C4-2B (cell line): Measurements from ENCODE around the gene TMEM125.

Experiments used
- H3K27ac ChIP-seq: fragments of 450-650 bp; 2 replicates; pipeline ENCODE4 v1.5.1; 2017
- ZFX ChIP-seq: fragments of 450-650 bp; IDR thresholded peaks from 2 replicates; pipeline ENCODE4 v1.6.1; 2017
- TF ChIP-seq, protein P1 (sequence below): fragments of 450-650 bp; conservative IDR thresholded peaks from 2 replicates; pipeline ENCODE4 v1.5.1; 2017; ENCODE audit warnings: mild to moderate bottlenecking

The TMEM125 gene

GRCh38 chr1:43315481-43315880, 45.7 kb downstream of the TMEM125 start:
- no peak overlapping the region for H3K27ac ChIP-seq
- TF ChIP-seq ZFX, result no peak
- TF ChIP-seq, protein P1, sequence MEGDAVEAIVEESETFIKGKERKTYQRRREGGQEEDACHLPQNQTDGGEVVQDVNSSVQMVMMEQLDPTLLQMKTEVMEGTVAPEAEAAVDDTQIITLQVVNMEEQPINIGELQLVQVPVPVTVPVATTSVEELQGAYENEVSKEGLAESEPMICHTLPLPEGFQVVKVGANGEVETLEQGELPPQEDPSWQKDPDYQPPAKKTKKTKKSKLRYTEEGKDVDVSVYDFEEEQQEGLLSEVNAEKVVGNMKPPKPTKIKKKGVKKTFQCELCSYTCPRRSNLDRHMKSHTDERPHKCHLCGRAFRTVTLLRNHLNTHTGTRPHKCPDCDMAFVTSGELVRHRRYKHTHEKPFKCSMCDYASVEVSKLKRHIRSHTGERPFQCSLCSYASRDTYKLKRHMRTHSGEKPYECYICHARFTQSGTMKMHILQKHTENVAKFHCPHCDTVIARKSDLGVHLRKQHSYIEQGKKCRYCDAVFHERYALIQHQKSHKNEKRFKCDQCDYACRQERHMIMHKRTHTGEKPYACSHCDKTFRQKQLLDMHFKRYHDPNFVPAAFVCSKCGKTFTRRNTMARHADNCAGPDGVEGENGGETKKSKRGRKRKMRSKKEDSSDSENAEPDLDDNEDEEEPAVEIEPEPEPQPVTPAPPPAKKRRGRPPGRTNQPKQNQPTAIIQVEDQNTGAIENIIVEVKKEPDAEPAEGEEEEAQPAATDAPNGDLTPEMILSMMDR, result no peak

DNA sequence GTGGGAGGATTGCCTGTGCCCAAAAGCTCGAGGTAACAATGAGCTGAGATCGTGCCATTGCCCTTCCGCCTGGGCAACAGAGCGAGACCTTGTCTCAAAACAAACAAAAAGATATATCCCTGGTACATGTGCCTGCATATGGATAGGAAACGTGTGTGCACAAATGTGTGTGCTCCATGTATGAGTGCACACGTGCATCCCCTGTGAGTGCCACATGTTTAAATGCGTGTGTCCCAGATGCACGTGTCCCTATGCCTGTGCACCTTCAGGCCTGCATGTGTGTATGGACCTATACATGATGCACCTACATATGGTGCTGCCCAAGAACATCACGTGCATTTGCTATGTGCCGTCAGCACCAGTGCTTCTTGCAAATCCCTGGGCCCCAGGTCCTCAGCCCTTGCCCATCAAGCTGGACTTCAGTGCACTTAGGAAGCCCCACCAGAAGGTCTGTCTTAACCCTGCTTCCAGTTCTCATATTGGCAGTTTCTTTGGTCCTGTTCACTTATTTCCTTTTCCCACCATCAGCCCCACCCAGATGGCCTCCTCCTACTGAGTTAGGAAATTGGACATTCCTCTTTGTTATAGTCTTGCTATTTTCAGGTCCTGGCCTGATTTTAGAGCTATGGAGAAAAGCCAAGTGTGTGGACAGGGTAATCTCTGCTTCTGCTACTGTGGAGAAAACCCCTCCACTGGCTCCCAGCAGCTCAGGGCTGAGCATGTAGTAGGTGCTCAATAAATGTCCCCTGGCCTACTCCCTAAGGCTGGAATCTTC, 46.4 kb downstream of the TMEM125 start:
- H3K27ac ChIP-seq, result no peak overlapping the region
- TF ChIP-seq ZFX, result no peak
- TF ChIP-seq, protein P1, result no peak

DNA sequence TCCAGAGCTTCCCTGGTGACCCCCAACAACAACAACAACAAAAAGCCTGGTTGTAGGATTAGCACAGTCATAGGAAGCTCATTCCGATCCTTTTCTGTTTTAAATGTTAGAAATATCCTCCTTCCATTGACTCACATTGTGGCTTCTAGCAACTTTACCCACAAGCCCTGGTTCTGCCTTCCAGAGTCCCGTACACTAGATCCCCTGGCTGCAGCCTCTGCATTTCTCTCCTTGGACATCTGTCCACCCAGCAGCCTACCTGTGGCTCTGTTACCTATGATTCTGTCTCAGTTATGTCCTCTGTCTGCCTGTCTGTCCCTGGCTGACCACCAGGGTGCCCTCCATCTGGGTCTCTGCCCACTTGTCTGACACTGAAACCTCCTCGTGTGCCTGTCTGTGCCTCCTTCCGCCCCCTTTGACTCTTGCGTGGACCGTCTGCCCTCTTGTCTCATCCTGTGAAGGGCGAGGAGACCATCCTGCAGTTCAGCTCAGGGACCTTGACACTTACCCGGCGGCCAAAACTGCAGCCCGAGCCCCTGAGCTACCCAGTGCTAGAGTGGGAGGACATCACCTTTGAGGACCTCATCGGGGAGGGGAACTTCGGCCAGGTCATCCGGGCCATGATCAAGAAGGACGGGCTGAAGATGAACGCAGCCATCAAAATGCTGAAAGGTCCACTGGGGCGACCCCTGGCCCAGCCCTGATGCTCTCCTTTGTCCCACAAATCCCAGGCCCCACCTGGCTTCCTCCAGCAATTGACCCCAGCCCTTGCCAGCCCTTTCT, 47.1 kb downstream of the TMEM125 start:
- TF ChIP-seq, protein P1, result no peak; the same call in 1 of the 2 replicates
- TF ChIP-seq ZFX, result no peak
- H3K27ac ChIP-seq, result no peak overlapping the region

DNA sequence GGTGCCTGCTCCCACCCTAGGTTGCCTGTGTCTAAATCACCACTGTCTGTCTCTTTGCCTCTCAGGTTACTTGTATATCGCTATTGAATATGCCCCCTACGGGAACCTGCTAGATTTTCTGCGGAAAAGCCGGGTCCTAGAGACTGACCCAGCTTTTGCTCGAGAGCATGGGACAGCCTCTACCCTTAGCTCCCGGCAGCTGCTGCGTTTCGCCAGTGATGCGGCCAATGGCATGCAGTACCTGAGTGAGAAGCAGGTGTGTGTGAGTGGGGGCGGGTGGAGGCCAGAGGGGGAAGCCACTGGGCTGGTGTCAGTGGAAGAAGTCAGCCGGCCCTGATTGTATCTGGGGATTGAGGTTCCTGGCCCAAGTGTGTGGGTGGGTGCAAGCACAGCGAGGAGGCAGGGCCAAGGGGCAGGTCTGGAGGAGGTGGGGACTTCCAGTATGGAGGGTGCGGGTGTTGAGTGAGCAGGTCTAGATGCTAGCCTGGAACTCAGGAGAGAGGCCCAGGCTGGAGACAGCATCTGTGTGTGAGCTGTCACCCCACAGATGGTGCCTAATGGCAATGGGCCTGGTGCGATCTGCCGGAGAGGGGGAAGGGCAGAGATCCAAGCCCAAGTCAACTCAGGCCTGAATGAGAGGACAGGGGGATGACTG, 48.2 kb downstream of the TMEM125 start:
- TF ChIP-seq, protein P1, result no peak
- no peak for TF ChIP-seq ZFX
- H3K27ac ChIP-seq, result no peak overlapping the region

DNA sequence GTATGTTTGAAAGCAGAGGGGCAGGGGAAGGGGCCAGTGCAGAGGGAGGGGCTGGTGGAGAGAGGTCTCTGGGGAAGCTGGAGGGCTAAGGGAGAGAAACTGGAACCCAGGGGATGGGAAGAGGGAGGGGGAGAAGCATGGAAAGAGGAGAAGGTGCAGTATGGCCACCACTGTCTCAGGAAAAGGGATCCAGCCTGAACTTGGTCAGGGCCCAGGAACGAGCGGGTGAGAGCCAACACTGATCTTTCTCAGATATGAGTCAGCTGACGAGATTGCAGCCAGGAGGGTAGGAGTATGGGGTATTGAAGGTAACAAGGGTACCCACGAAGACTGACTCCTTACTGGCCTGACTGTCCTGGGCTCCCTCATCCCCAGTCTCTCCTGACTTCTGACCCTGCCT, 49.0 kb downstream of the TMEM125 start:
- TF ChIP-seq, protein P1, result no peak
- TF ChIP-seq ZFX, result no peak
- H3K27ac ChIP-seq, result no peak overlapping the region

GRCh38 chr1:43319288-43319687, 49.5 kb downstream of the TMEM125 start:
- TF ChIP-seq ZFX, result no peak
- TF ChIP-seq, protein P1, result no peak
- H3K27ac ChIP-seq, result no peak overlapping the region

DNA sequence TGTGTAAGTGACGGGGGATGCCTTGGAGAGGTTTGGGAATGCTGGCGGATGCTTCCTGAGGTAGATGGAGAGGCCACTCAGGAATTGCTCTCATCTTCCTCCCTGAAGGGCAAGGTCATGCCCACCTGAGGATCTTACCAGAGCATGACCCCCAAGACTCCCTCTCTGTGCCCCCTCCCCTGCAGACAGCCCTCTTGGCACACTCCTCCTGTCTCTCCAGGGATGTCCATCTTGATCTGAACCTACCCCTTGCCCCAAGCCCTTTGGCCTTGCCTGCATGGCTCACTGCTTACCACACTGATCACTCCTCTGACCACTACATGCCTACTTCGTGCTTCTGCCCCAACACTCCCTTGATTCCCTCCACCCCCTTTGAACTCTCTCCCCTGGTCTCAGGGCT, 50.0 kb downstream of the TMEM125 start:
- H3K27ac ChIP-seq, result no peak overlapping the region
- TF ChIP-seq, protein P1, result no peak
- TF ChIP-seq ZFX, result no peak
